SK-N-MC (cell line): ENCODE data around the gene SHISA6.

Source experiments
- EZH2 ChIP-seq: fragments of 200-600 bp; sonication (generic); IDR thresholded peaks from one replicate; pipeline ENCODE4 v1.6.1; 2017; ENCODE audit warnings: antibody characterized with exemption
- POLR2AphosphoS5 ChIP-seq: IDR thresholded peaks from 2 replicates; pipeline ENCODE4 v1.6.1; 2012; ENCODE audit warnings: mild to moderate bottlenecking, low read depth, low read length, borderline replicate concordance

- TF ChIP-seq EZH2 = no peak
- no peak for TF ChIP-seq POLR2AphosphoS5
Measured at GRCh38 chr17:11324021-11324420, 83.0 kb downstream of the SHISA6 start.
